Liver (tissue), 9 donors: ENCODE measurements around the gene LRRTM4. TPM values are rescaled to one million over a fixed set of nuclear protein-coding genes. Genes with fewer than 3 reads are reported as not detected.

Source experiments
- DNase-seq: peaks from one replicate; pipeline ENCODE4 v3.0.0-alpha.2; 2017; ENCODE audit warnings: low spot score
- H3K27ac ChIP-seq, 2 donors: one replicate each; pipeline ENCODE4 v1.7.0; 2013; ENCODE audit warnings: inconsistent platforms in 2 of 2, low read length in 2 of 2, control low read depth in 1 of 2, low read depth in 1 of 2, mild to moderate bottlenecking in 1 of 2
- H3K27me3 ChIP-seq, 4 donors: one replicate each; pipeline versions ENCODE4 v1.6.1 to v1.7.0; 2013; ENCODE audit warnings: low read length in 3 of 4, inconsistent platforms in 1 of 4, mild to moderate bottlenecking in 1 of 4, moderate library complexity in 1 of 4; ENCODE audit not compliant: control insufficient read depth in 4 of 4, insufficient read depth in 4 of 4
- H3K36me3 ChIP-seq, 4 donors: one replicate each; pipeline versions ENCODE4 v1.6.1 to v1.7.0; 2013; ENCODE audit warnings: low read length in 3 of 4, mild to moderate bottlenecking in 3 of 4, low read depth in 1 of 4, moderate library complexity in 1 of 4; ENCODE audit not compliant: control insufficient read depth in 4 of 4, insufficient read depth in 3 of 4
- H3K4me1 ChIP-seq, 4 donors: one replicate each; pipeline versions ENCODE4 v1.6.1 to v1.7.0; 2013; ENCODE audit warnings: low read length in 3 of 4, mild to moderate bottlenecking in 3 of 4, moderate library complexity in 1 of 4; ENCODE audit not compliant: control insufficient read depth in 4 of 4, insufficient read depth in 4 of 4
- H3K4me3 ChIP-seq, 3 donors: one replicate each; pipeline versions ENCODE4 v1.6.1 to v1.7.0; 2013; ENCODE audit warnings: low read length in 3 of 3, control low read depth in 1 of 3, low read depth in 1 of 3, mild to moderate bottlenecking in 1 of 3
- H3K9ac ChIP-seq, 2 donors: one replicate each; pipeline ENCODE4 v1.7.0; 2013; ENCODE audit warnings: low read length in 2 of 2, mild to moderate bottlenecking in 2 of 2, moderate library complexity in 2 of 2, control low read depth in 1 of 2, low read depth in 1 of 2
- H3K9me3 ChIP-seq, 4 donors: one replicate each; pipeline versions ENCODE4 v1.6.1 to v1.7.0; 2013; ENCODE audit warnings: low read length in 3 of 4; ENCODE audit not compliant: control insufficient read depth in 4 of 4
- EGR1 ChIP-seq, 2 donors: IDR thresholded peaks; 2 replicates each; pipeline ENCODE4 v1.6.1; 2016 to 2018; ENCODE audit warnings: antibody characterized with exemption in 2 of 2, low read depth in 2 of 2
- FOXA1 ChIP-seq: IDR thresholded peaks from 2 replicates; pipeline ENCODE4 v1.6.1; 2016; ENCODE audit warnings: antibody characterized with exemption
- FOXA2 ChIP-seq: IDR thresholded peaks from 2 replicates; pipeline ENCODE4 v1.6.1; 2016; ENCODE audit warnings: antibody characterized with exemption
- GABPA ChIP-seq, 2 donors: IDR thresholded peaks in 1 of 2; conservative IDR thresholded peaks in 1 of 2; 2 replicates each; pipeline ENCODE4 v1.6.1; 2016; ENCODE audit warnings: antibody characterized with exemption in 2 of 2, mild to moderate bottlenecking in 1 of 2, moderate library complexity in 1 of 2
- HNF4A ChIP-seq, 2 donors: conservative IDR thresholded peaks; 2 replicates each; pipeline ENCODE4 v1.6.1; 2016; ENCODE audit warnings: antibody characterized with exemption in 2 of 2, mild to moderate bottlenecking in 2 of 2
- HNF4G ChIP-seq: IDR thresholded peaks from 2 replicates; pipeline ENCODE4 v1.6.1; 2016; ENCODE audit warnings: antibody characterized with exemption
- JUND ChIP-seq, 2 donors: IDR thresholded peaks; 2 replicates each; pipeline ENCODE4 v1.6.1; 2016; ENCODE audit warnings: antibody characterized with exemption in 2 of 2
- MAX ChIP-seq: IDR thresholded peaks from 2 replicates; pipeline ENCODE4 v1.6.1; 2016; ENCODE audit warnings: antibody characterized with exemption
- NR2F2 ChIP-seq: IDR thresholded peaks from 2 replicates; pipeline ENCODE4 v1.6.1; 2016; ENCODE audit warnings: antibody characterized with exemption
- RAD21 ChIP-seq, 2 donors: IDR thresholded peaks; 2 replicates each; pipeline ENCODE4 v1.6.1; 2016; ENCODE audit warnings: antibody characterized with exemption in 2 of 2, mild to moderate bottlenecking in 2 of 2
- RXRA ChIP-seq, 2 donors: IDR thresholded peaks; 2 replicates each; pipeline ENCODE4 v1.6.1; 2017 to 2018; ENCODE audit warnings: antibody characterized with exemption in 2 of 2, mild to moderate bottlenecking in 1 of 2
- SP1 ChIP-seq: IDR thresholded peaks from 2 replicates; pipeline ENCODE4 v1.6.1; 2018; ENCODE audit warnings: antibody characterized with exemption, mild to moderate bottlenecking
- TAF1 ChIP-seq: conservative IDR thresholded peaks from 2 replicates; pipeline ENCODE4 v1.6.1; 2016; ENCODE audit warnings: antibody characterized with exemption, mild to moderate bottlenecking
- YY1 ChIP-seq: IDR thresholded peaks from 2 replicates; pipeline ENCODE4 v1.6.1; 2016; ENCODE audit warnings: antibody characterized with exemption, mild to moderate bottlenecking
- WGBS: extraction: QIAGEN DNeasy Blood & Tissue Kit; methylation state at CpG from one replicate; pipeline ENCODE4 v1.1.7; 2013; 5-methylcytosine and 5-hydroxymethylcytosine counted together
- polyA plus RNA-seq, 2 donors: library from polyadenylated mRNA; stranded (reverse) in 1 of 2; unstranded in 1 of 2; fragments of 200-250 nt in 1 of 2; fragments of >200 nt in 1 of 2; fragmentation: Nextera tagmentation in 1 of 2; extraction: Ambion mirVana in 1 of 2; gene quantifications; one replicate each; pipeline versions ENCODE4 v1.2.1 to v1.2.3, GENCODE V29; 2013 to 2015
- total RNA-seq, 2 donors: library from RNA; depleted of rRNA; stranded (reverse); fragments of >200 nt; gene quantifications; one replicate each; pipeline ENCODE4 v1.2.3, GENCODE V29; 2014
- TF ChIP-seq, protein P1 (sequence below): IDR thresholded peaks from 2 replicates; pipeline ENCODE4 v1.6.1; 2016; ENCODE audit warnings: antibody characterized with exemption
- TF ChIP-seq, protein P2 (sequence below): IDR thresholded peaks from 2 replicates; pipeline ENCODE4 v1.6.1; 2016; ENCODE audit warnings: antibody characterized with exemption
- TF ChIP-seq, protein P3 (sequence below): fragments of 150-350 bp; IDR thresholded peaks from 2 replicates; pipeline ENCODE4 v1.5.1; 2017; ENCODE audit warnings: improper control_type of control experiment, low read depth, low read length; ENCODE audit not compliant: missing input control
- TF ChIP-seq, protein P4 (sequence below): IDR thresholded peaks from 2 replicates; pipeline ENCODE4 v1.6.1; 2016; ENCODE audit warnings: antibody characterized with exemption, mild to moderate bottlenecking
- donor health status: healthy.
- donor health status: healthy.
- donor health status: healthy.
- donor health status: healthy.
- donor health status: healthy.

Gene LRRTM4
- total and polyA plus RNA-seq, 4 donors = 0.06 to 0.09 (median 0.08) TPM; not detected in 1

- Histone ChIP-seq H3K9ac (no peak overlapping the region), H3K36me3 (no peaks in the 10 kb centered on the region), H3K4me1 (no peaks in the 10 kb centered on the region), H3K27ac (no peak overlapping the region), H3K27me3 (no peaks in the 10 kb centered on the region), H3K4me3 (no peak overlapping the region), H3K9me3 (no peaks in the 10 kb centered on the region)
- TF ChIP-seq TAF1 (no peak), GABPA (IDR thresholded peaks at IDR 0.05 in 1 of 2, conservative IDR thresholded peaks at IDR 0.05 in 1 of 2) (no peak), NR2F2 (no peak), JUND (IDR thresholded peaks at IDR 0.05) (no peak), EGR1 (IDR thresholded peaks at IDR 0.05; ENCODE audit: low read depth in 2 of 2) (no peak), FOXA1 (no peak), RXRA (IDR thresholded peaks at IDR 0.05) (no peak), YY1 (no peak), HNF4A (conservative IDR thresholded peaks at IDR 0.05) (no peak), MAX (no peak), FOXA2 (no peak), HNF4G (no peak), RAD21 (IDR thresholded peaks at IDR 0.05) (no peak), SP1 (no peak)
- TF ChIP-seq, protein P1, sequence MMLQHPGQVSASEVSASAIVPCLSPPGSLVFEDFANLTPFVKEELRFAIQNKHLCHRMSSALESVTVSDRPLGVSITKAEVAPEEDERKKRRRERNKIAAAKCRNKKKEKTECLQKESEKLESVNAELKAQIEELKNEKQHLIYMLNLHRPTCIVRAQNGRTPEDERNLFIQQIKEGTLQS = no peak
- TF ChIP-seq, protein P2, sequence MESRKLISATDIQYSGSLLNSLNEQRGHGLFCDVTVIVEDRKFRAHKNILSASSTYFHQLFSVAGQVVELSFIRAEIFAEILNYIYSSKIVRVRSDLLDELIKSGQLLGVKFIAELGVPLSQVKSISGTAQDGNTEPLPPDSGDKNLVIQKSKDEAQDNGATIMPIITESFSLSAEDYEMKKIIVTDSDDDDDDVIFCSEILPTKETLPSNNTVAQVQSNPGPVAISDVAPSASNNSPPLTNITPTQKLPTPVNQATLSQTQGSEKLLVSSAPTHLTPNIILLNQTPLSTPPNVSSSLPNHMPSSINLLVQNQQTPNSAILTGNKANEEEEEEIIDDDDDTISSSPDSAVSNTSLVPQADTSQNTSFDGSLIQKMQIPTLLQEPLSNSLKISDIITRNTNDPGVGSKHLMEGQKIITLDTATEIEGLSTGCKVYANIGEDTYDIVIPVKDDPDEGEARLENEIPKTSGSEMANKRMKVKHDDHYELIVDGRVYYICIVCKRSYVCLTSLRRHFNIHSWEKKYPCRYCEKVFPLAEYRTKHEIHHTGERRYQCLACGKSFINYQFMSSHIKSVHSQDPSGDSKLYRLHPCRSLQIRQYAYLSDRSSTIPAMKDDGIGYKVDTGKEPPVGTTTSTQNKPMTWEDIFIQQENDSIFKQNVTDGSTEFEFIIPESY = no peak
- TF ChIP-seq, protein P3, sequence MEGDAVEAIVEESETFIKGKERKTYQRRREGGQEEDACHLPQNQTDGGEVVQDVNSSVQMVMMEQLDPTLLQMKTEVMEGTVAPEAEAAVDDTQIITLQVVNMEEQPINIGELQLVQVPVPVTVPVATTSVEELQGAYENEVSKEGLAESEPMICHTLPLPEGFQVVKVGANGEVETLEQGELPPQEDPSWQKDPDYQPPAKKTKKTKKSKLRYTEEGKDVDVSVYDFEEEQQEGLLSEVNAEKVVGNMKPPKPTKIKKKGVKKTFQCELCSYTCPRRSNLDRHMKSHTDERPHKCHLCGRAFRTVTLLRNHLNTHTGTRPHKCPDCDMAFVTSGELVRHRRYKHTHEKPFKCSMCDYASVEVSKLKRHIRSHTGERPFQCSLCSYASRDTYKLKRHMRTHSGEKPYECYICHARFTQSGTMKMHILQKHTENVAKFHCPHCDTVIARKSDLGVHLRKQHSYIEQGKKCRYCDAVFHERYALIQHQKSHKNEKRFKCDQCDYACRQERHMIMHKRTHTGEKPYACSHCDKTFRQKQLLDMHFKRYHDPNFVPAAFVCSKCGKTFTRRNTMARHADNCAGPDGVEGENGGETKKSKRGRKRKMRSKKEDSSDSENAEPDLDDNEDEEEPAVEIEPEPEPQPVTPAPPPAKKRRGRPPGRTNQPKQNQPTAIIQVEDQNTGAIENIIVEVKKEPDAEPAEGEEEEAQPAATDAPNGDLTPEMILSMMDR = no peak
- TF ChIP-seq, protein P4, sequence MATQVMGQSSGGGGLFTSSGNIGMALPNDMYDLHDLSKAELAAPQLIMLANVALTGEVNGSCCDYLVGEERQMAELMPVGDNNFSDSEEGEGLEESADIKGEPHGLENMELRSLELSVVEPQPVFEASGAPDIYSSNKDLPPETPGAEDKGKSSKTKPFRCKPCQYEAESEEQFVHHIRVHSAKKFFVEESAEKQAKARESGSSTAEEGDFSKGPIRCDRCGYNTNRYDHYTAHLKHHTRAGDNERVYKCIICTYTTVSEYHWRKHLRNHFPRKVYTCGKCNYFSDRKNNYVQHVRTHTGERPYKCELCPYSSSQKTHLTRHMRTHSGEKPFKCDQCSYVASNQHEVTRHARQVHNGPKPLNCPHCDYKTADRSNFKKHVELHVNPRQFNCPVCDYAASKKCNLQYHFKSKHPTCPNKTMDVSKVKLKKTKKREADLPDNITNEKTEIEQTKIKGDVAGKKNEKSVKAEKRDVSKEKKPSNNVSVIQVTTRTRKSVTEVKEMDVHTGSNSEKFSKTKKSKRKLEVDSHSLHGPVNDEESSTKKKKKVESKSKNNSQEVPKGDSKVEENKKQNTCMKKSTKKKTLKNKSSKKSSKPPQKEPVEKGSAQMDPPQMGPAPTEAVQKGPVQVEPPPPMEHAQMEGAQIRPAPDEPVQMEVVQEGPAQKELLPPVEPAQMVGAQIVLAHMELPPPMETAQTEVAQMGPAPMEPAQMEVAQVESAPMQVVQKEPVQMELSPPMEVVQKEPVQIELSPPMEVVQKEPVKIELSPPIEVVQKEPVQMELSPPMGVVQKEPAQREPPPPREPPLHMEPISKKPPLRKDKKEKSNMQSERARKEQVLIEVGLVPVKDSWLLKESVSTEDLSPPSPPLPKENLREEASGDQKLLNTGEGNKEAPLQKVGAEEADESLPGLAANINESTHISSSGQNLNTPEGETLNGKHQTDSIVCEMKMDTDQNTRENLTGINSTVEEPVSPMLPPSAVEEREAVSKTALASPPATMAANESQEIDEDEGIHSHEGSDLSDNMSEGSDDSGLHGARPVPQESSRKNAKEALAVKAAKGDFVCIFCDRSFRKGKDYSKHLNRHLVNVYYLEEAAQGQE = no peak
- 80% methylated on average over 3 of the region's 3 CpGs for WGBS
- no peak for DNase-seq
Observed at GRCh38 chr2:77325395-77325794, 196.8 kb downstream of the LRRTM4 start.
